Measurements from ENCODE around the gene DNAJB14.

- TF ChIP-seq, protein P1, sequence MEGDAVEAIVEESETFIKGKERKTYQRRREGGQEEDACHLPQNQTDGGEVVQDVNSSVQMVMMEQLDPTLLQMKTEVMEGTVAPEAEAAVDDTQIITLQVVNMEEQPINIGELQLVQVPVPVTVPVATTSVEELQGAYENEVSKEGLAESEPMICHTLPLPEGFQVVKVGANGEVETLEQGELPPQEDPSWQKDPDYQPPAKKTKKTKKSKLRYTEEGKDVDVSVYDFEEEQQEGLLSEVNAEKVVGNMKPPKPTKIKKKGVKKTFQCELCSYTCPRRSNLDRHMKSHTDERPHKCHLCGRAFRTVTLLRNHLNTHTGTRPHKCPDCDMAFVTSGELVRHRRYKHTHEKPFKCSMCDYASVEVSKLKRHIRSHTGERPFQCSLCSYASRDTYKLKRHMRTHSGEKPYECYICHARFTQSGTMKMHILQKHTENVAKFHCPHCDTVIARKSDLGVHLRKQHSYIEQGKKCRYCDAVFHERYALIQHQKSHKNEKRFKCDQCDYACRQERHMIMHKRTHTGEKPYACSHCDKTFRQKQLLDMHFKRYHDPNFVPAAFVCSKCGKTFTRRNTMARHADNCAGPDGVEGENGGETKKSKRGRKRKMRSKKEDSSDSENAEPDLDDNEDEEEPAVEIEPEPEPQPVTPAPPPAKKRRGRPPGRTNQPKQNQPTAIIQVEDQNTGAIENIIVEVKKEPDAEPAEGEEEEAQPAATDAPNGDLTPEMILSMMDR (conservative IDR thresholded peaks at IDR 0.05): no peak
- TF ChIP-seq ZFX (IDR thresholded peaks at IDR 0.05): no peak
Observed at GRCh38 chr4:99987681-99988080, 41.3 kb upstream of the DNAJB14 start.
